ENCODE data around the gene OTX1. TPM values are rescaled to one million over a fixed set of nuclear protein-coding genes. Genes with fewer than 3 reads are reported as not detected.

Gene OTX1
- total RNA-seq, 2 experiments from 2014 or later: 1.0 to 2.9 TPM

- Histone ChIP-seq H3K79me2 (ENCODE audit: insufficient read depth, low read depth, low read length) (no peaks in the 10 kb centered on the region), H3K9me2 (ENCODE audit: insufficient read depth, low read length) (no peaks in the 10 kb centered on the region), H3K4me1 (ENCODE audit: insufficient read depth, low read length, poor library complexity, severe bottlenecking) (no peaks in the 10 kb centered on the region), H3K4me3 (ENCODE audit: low read depth, low read length, poor library complexity, severe bottlenecking) (no peak overlapping the region), H3K9me3 (ENCODE audit: low read length) (no peaks in the 10 kb centered on the region), H3K4me2 (ENCODE audit: low read length) (no peak overlapping the region), H3K27ac (ENCODE audit: low read depth, low read length, poor library complexity, severe bottlenecking) (no peak overlapping the region), H2AFZ (ENCODE audit: low read length) (no peak overlapping the region), H4K20me1 (ENCODE audit: insufficient read depth, low read length) (no peaks in the 10 kb centered on the region), H3K36me3 (ENCODE audit: insufficient read depth, low read length) (no peaks in the 10 kb centered on the region)
- CTCF ChIA-PET (ENCODE audit: unreplicated experiment): no interaction called here
- TF ChIP-seq, protein P1, sequence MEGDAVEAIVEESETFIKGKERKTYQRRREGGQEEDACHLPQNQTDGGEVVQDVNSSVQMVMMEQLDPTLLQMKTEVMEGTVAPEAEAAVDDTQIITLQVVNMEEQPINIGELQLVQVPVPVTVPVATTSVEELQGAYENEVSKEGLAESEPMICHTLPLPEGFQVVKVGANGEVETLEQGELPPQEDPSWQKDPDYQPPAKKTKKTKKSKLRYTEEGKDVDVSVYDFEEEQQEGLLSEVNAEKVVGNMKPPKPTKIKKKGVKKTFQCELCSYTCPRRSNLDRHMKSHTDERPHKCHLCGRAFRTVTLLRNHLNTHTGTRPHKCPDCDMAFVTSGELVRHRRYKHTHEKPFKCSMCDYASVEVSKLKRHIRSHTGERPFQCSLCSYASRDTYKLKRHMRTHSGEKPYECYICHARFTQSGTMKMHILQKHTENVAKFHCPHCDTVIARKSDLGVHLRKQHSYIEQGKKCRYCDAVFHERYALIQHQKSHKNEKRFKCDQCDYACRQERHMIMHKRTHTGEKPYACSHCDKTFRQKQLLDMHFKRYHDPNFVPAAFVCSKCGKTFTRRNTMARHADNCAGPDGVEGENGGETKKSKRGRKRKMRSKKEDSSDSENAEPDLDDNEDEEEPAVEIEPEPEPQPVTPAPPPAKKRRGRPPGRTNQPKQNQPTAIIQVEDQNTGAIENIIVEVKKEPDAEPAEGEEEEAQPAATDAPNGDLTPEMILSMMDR (conservative IDR thresholded peaks at IDR 0.05; ENCODE audit: low read length): no peak
- no peak for TF ChIP-seq EZH2phosphoT487 (IDR thresholded peaks at IDR 0.05; ENCODE audit: borderline replicate concordance, low read depth, low read length)
- no peak for DNase-seq (ENCODE audit: low spot score)
- BruUV-seq (replicated peaks): no TSS peak
- intact Hi-C loops (cut with micrococcal nuclease; ENCODE audit: unreplicated experiment): no loop called here
- POLR2A ChIA-PET: interaction anchor here (0.6 kb wide), 1 partner anchor 583 kb away, joined by 3 read pairs; no protein-coding TSS in a partner anchor
Observed at GRCh38 chr2:63009490-63009889, 41.1 kb upstream of the OTX1 start.

- no peaks in the 10 kb centered on the region for H3K79me2 ChIP-seq (ENCODE audit: insufficient read depth, low read depth, low read length)
- no peak overlapping the region for H3K4me2 ChIP-seq (ENCODE audit: low read length)
- no peak overlapping the region for H2AFZ ChIP-seq (ENCODE audit: low read length)
- POLR2A ChIA-PET: interaction anchor here (0.9 to 2.3 kb wide), 2 partner anchors 9 to 10 kb away, joined by 3 to 10 read pairs; no protein-coding TSS in a partner anchor
- no peak overlapping the region for H3K27ac ChIP-seq (ENCODE audit: low read depth, low read length, poor library complexity, severe bottlenecking)
- CTCF ChIA-PET (ENCODE audit: unreplicated experiment): interaction anchor here (0.5 kb wide), 1 partner anchor 187 kb away, joined by 3 read pairs; no protein-coding TSS in a partner anchor
- no TSS peak for BruUV-seq (replicated peaks)
- no peaks in the 10 kb centered on the region for H3K4me1 ChIP-seq (ENCODE audit: insufficient read depth, low read length, poor library complexity, severe bottlenecking)
- no peaks in the 10 kb centered on the region for H3K36me3 ChIP-seq (ENCODE audit: insufficient read depth, low read length)
- intact Hi-C loops (cut with micrococcal nuclease; ENCODE audit: unreplicated experiment): no loop called here
- H3K9me3 ChIP-seq (ENCODE audit: low read length): no peaks in the 10 kb centered on the region
- H4K20me1 ChIP-seq (ENCODE audit: insufficient read depth, low read length): no peaks in the 10 kb centered on the region
- no peak overlapping the region for H3K4me3 ChIP-seq (ENCODE audit: low read depth, low read length, poor library complexity, severe bottlenecking)
- TF ChIP-seq, protein P1 (conservative IDR thresholded peaks at IDR 0.05; ENCODE audit: low read length): no peak
- TF ChIP-seq EZH2phosphoT487 (IDR thresholded peaks at IDR 0.05; ENCODE audit: borderline replicate concordance, low read depth, low read length): no peak
- DNase-seq (ENCODE audit: low spot score): no peak
- H3K9me2 ChIP-seq (ENCODE audit: insufficient read depth, low read length): no peaks in the 10 kb centered on the region
Observed at GRCh38 chr2:63012541-63012940, 38.1 kb upstream of the OTX1 start.

DNA sequence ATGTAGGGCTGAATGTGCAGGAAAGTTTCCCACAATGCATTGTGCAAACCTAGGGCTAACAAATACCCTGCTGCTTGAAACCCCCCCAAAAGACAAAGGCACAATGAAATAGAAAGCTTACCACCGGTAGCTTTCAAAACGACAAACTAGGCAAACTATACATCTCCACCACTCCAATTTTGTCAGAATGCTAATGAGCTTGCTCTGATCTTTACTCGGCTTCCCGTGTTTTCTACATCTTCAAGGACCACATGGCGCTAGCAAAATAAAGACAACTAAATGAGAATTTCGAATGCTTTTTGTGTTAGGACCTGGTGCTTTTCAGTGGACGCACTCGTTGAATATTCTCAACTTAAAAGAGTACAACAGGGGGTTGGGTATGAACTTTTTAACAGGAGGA lies 37.2 kb upstream of the OTX1 start:
- H3K4me3 ChIP-seq (ENCODE audit: low read depth, low read length, poor library complexity, severe bottlenecking): no peak overlapping the region
- H4K20me1 ChIP-seq (ENCODE audit: insufficient read depth, low read length): no peaks in the 10 kb centered on the region
- no peak for DNase-seq (ENCODE audit: low spot score)
- H3K4me2 ChIP-seq (ENCODE audit: low read length): no peak overlapping the region
- H3K4me1 ChIP-seq (ENCODE audit: insufficient read depth, low read length, poor library complexity, severe bottlenecking): no peaks in the 10 kb centered on the region
- ChIA-PET CTCF (ENCODE audit: unreplicated experiment) (no interaction called here), POLR2A (no interaction called here)
- no peaks in the 10 kb centered on the region for H3K79me2 ChIP-seq (ENCODE audit: insufficient read depth, low read depth, low read length)
- no peaks in the 10 kb centered on the region for H3K9me3 ChIP-seq (ENCODE audit: low read length)
- intact Hi-C loops (cut with micrococcal nuclease; ENCODE audit: unreplicated experiment): no loop called here
- no peaks in the 10 kb centered on the region for H3K9me2 ChIP-seq (ENCODE audit: insufficient read depth, low read length)
- H3K36me3 ChIP-seq (ENCODE audit: insufficient read depth, low read length): no peaks in the 10 kb centered on the region
- H3K27ac ChIP-seq (ENCODE audit: low read depth, low read length, poor library complexity, severe bottlenecking): no peak overlapping the region
- no peak overlapping the region for H2AFZ ChIP-seq (ENCODE audit: low read length)
- TF ChIP-seq EZH2phosphoT487 (IDR thresholded peaks at IDR 0.05; ENCODE audit: borderline replicate concordance, low read depth, low read length): no peak
- TF ChIP-seq, protein P1 (conservative IDR thresholded peaks at IDR 0.05; ENCODE audit: low read length): no peak
- BruUV-seq (replicated peaks): no TSS peak
